ENCODE data around the gene CAMK2D.
A peak's percentile ranks its signal among the peaks of the same experiment; 100 is the strongest.

CAMK2D gene

DNA sequence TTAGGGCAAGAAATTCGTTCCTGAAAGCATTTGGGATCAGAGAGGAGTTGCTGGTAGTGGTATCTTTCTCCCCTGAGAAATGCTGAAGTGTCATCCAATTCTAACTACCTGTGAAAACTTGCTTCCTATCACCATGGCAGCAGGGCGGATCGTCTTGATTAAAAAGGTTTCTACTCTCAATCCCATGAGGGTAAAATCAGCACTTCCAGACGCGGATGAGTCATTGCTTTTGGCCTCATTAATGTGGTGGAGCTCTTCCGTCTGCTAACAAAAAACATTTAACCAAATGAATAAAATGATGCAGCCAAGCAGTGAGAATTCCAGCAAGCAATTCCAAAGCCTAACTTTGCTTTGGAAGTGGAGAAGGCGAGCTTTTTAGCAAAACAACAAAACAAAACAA is 325.6 kb downstream of the CAMK2D start:
- H3K4me3 Mint-ChIP-seq: no peak overlapping the region
- peaks cover 14% of the 10 kb centered on the region for H3K4me1 Mint-ChIP-seq
- H3K9me3 Mint-ChIP-seq: peaks cover 8 to 10% of the 10 kb centered on the region in 2 donors
- H3K27ac Mint-ChIP-seq: peak overlapping the region in 1 of 2 donors; percentile 42
- DNase-seq (no peak), ATAC-seq (no peak)
- H3K27me3 Mint-ChIP-seq: peaks cover 16% of the 10 kb centered on the region

DNA sequence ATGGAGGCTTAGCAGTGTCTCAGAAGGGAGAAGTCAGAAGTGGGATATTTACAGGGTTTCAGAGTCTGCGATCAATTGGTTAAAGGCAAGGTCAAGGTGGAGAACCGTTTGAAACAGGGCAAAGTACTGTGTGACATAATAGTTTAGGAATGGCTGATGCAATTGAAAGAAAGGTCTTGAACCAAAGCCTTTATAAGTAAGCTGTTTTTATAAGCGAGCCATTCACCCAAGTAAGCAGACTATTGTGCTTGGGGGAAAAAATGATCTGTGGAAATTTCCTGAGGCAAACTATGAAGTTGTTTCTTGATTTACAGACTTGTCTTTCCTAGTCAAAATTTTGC is 327.3 kb downstream of the CAMK2D start:
- Mint-ChIP-seq H3K27me3 (peaks cover 16% of the 10 kb centered on the region), H3K27ac (no peak overlapping the region), H3K4me1 (peaks cover 14% of the 10 kb centered on the region), H3K4me3 (no peak overlapping the region), H3K9me3 (peaks cover 8 to 10% of the 10 kb centered on the region in 2 donors)
- DNase-seq (no peak), ATAC-seq (no peak)

DNA sequence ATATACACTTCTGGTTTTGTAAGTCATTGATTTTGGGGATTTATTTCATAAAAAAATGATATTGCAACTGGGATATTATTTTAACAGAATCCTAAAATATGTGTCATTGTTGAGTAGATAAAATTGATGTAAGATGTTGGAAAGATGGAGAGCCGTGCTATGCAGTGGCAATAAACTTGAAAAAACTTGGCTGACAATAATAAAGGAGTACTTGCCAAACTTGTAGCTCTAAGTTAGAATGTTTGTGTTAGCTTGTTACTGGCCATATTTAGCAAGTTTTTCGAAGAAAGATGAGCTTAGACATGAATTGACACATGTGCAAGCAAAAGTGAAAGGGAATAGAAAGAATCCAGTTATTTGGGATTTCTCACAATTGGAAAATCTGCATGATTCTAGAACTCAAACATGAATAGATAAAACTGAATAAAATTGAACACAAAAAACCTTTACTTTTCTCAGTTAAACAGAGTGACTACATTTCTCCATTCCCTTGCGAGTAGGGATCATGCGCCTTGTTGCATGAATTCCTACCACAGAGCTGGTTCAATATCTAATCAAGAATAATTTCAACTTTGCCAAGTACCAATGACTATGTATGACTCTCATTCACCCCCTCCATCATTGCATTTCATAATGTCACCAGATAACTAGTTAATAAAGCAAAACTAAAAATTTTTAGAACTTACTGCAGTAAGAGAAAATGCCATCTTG is 327.8 kb downstream of the CAMK2D start:
- H3K4me1 Mint-ChIP-seq: peaks cover 14% of the 10 kb centered on the region
- H3K4me3 Mint-ChIP-seq: no peak overlapping the region
- no peak overlapping the region for H3K27ac Mint-ChIP-seq
- ATAC-seq (no peak), DNase-seq (no peak)
- peaks cover 8 to 10% of the 10 kb centered on the region in 2 donors for H3K9me3 Mint-ChIP-seq
- peaks cover 16% of the 10 kb centered on the region for H3K27me3 Mint-ChIP-seq

DNA sequence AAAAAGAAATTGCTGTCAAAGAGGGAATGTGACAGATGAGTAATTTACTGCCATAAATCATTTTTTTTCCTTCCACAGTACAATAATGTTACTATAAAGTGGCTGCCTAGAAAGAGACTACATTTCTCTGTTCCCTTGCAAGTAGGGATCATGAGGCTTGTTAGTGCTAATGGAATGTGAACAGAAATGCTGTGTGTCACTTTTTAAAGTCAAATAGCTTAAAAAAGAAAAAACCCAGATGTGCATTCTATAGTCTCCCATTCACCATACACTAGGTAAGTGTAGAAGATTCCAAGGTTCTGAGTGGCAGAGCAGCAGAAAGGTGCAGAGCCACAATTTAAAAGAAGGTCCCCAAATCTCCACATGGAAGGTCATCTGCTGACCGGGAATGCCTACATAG is 328.4 kb downstream of the CAMK2D start:
- no peak for DNase-seq
- H3K4me1 Mint-ChIP-seq: peaks cover 14% of the 10 kb centered on the region
- ATAC-seq: no peak
- H3K4me3 Mint-ChIP-seq: no peak overlapping the region
- peaks cover 8 to 10% of the 10 kb centered on the region in 2 donors for H3K9me3 Mint-ChIP-seq
- no peak overlapping the region for H3K27ac Mint-ChIP-seq
- peaks cover 16% of the 10 kb centered on the region for H3K27me3 Mint-ChIP-seq

DNA sequence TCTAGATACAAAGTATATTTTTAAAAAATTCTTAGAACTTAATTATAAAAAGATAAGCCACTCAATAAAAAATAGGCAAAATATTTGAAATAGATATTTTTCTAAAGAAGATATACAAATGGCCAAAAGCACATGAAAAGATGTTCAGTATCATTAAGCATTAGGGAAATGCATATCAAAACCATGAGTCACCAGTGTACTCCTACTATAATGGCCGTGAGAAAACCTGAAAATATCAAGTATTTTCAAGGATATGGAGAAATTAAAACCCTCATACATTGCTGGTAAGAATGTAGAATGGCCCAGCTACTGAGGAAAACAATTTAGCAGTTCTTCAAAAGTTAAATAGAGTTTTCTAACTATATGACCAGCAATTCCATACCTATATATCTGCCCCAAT is 337.9 kb downstream of the CAMK2D start:
- Mint-ChIP-seq H3K27me3 (peaks cover 10% of the 10 kb centered on the region), H3K4me3 (no peak overlapping the region), H3K4me1 (no peaks in the 10 kb centered on the region), H3K27ac (no peak overlapping the region), H3K9me3 (peaks cover 8 to 24% of the 10 kb centered on the region in 2 donors)
- DNase-seq (no peak), ATAC-seq (no peak)

DNA sequence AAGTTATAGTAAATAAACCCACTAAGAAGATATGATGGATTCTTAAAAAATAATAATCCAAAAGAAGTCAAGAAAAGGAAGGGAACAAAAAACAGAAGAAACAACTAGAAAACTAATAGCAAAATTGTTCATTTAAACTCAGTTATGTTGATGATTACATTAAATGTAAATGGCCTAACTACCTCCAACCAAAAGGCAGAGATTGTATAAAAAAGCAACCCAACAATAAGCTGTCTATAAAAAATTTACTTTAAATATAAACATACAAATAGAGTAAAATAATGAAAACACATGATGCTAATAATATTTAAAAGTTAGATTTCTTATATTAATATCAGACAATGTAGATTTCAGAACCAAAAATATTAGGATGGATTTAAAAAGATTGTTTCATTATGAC is 340.6 kb downstream of the CAMK2D start:
- Mint-ChIP-seq H3K27ac (no peak overlapping the region), H3K4me3 (no peak overlapping the region), H3K27me3 (peaks cover 26% of the 10 kb centered on the region), H3K4me1 (no peaks in the 10 kb centered on the region), H3K9me3 (peaks cover 16 to 24% of the 10 kb centered on the region in 2 donors)
- DNase-seq: no peak
- no peak for ATAC-seq

DNA sequence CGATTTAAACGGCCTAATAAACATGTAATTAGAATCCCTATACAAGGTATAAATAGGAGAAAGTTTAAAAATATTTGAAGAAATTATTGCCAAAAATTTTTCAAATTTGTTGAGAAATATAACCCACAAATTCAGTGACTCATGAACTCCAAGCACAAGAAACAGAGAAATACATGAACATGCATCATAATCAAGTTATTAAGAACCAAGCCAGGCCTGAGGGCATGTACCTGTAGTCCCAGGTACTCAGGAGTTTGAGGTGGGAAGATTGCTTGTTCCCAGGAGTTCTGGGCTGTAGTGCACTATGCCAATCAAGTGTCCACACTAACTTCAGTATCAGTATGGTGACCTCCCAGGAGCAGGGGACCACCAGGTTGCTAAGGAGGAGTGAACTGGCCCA is 341.9 kb downstream of the CAMK2D start:
- H3K9me3 Mint-ChIP-seq: peaks cover 16 to 24% of the 10 kb centered on the region in 2 donors
- H3K4me1 Mint-ChIP-seq: no peaks in the 10 kb centered on the region
- H3K4me3 Mint-ChIP-seq: no peak overlapping the region
- peaks cover 26% of the 10 kb centered on the region for H3K27me3 Mint-ChIP-seq
- ATAC-seq (no peak), DNase-seq (no peak)
- no peak overlapping the region for H3K27ac Mint-ChIP-seq

DNA sequence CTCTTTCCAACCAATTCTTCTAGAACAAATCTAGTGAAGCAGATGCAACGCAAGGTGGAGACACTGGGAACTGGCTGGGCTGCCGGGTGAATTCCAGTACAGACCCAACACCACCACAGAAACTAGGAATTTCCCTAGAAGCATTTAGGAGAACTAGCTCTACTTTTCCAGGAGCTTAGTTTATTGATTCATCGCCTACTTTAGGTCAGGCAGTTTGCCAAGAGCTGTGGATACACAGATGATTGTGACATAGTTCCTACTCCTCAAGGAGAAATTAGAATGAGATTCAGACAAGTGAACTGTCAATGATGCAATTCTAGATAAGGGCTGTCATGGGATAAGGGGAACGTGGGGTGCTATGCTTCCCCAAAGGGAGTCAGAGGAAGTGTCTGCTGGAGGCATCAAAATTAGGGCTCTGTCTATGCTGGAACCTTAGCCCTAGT is 350.0 kb downstream of the CAMK2D start:
- Mint-ChIP-seq H3K27me3 (peaks cover 15% of the 10 kb centered on the region), H3K27ac (peak overlapping the region in 1 of 2 donors; percentile 27), H3K4me3 (no peak overlapping the region), H3K4me1 (peaks cover 6% of the 10 kb centered on the region), H3K9me3 (no peaks in the 10 kb centered on the region)
- ATAC-seq (no peak), DNase-seq (no peak)

DNA sequence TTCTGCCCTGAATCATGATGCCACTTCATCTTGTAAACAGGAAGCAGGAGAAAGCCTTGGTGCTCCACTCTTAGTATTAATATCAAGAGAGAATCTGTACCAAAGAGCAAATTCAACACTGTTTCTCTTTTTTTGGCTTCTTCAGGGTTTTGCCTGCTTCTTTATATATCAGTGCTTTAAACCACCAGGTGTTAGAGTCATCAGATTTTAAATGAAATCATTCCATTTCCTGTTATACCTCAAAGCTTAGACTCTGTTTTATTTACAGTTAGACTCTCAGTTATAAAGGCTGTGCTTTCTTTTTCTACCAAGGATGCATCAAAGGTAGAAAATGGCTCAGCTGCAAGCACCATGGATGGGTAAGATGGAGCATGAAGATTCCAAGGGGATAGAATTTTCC is 350.9 kb downstream of the CAMK2D start:
- H3K4me1 Mint-ChIP-seq: peaks cover 6% of the 10 kb centered on the region
- H3K4me3 Mint-ChIP-seq: no peak overlapping the region
- no peak overlapping the region for H3K27ac Mint-ChIP-seq
- H3K27me3 Mint-ChIP-seq: peaks cover 15% of the 10 kb centered on the region
- no peaks in the 10 kb centered on the region for H3K9me3 Mint-ChIP-seq
- ATAC-seq: no peak
- DNase-seq: no peak

DNA sequence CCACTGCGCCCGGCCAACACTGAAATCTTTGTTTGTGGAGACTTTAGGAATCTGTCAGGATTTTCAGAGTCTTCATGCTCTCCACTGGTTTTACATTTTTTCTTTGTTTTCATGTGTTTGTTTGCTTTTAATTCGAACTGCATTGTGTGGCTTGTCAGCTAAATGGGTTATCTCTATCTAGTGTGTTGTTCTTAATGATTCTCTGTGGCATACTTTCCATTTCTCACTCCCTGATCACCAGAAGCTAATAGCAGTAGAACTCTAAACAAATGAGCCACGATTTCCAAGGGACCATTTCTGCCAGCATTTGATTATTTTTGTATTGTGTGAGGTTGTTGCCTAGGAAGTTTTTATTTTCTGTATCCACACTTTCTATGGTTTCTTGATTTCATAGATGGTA is 352.4 kb downstream of the CAMK2D start:
- no peak for DNase-seq
- no peaks in the 10 kb centered on the region for H3K9me3 Mint-ChIP-seq
- peaks cover 15% of the 10 kb centered on the region for H3K27me3 Mint-ChIP-seq
- no peak for ATAC-seq
- peaks cover 6% of the 10 kb centered on the region for H3K4me1 Mint-ChIP-seq
- H3K4me3 Mint-ChIP-seq: no peak overlapping the region
- no peak overlapping the region for H3K27ac Mint-ChIP-seq

DNA sequence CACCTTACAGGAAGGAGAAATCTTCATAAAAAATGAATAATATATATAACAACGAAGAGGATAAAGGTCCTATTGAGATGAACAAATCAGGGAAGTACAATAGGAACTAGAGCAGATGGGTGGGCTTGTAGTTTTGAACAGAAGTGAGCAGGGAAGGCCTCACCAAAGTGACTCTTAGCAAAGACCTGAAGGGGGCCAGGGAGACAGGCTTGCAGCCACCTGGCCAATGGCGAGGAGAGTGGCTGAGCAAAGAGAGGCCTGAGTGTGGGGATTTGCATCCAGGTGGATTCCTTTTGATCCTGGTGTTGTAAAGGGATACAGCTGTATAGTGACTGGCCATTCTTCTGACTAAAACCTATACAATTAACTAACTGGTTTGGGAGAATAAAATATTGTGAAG is 354.1 kb downstream of the CAMK2D start:
- peaks cover 8% of the 10 kb centered on the region for H3K27me3 Mint-ChIP-seq
- H3K4me1 Mint-ChIP-seq: peaks cover 6% of the 10 kb centered on the region
- H3K9me3 Mint-ChIP-seq: no peaks in the 10 kb centered on the region
- no peak overlapping the region for H3K27ac Mint-ChIP-seq
- DNase-seq (no peak), ATAC-seq (no peak)
- no peak overlapping the region for H3K4me3 Mint-ChIP-seq

DNA sequence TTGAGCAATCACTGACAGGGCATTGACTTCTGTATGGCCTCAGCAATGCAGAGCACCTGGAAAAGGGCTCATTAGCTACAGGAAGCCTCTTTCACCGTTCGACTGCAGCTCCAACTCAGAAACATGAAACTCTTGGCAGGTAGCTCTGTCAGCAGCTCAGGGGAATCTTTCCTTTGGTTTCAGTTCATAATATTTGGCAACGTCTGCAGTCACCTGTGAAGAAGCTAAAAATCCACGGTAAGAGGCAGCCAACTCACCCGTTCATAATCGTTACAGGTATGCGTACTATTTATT is 354.9 kb downstream of the CAMK2D start:
- no peak for ATAC-seq
- Mint-ChIP-seq H3K27me3 (peaks cover 9% of the 10 kb centered on the region), H3K9me3 (peaks cover 0 to under 1% of the 10 kb centered on the region in 2 donors), H3K4me3 (no peak overlapping the region), H3K27ac (no peak overlapping the region), H3K4me1 (peaks cover 6% of the 10 kb centered on the region)
- DNase-seq: no peak

DNA sequence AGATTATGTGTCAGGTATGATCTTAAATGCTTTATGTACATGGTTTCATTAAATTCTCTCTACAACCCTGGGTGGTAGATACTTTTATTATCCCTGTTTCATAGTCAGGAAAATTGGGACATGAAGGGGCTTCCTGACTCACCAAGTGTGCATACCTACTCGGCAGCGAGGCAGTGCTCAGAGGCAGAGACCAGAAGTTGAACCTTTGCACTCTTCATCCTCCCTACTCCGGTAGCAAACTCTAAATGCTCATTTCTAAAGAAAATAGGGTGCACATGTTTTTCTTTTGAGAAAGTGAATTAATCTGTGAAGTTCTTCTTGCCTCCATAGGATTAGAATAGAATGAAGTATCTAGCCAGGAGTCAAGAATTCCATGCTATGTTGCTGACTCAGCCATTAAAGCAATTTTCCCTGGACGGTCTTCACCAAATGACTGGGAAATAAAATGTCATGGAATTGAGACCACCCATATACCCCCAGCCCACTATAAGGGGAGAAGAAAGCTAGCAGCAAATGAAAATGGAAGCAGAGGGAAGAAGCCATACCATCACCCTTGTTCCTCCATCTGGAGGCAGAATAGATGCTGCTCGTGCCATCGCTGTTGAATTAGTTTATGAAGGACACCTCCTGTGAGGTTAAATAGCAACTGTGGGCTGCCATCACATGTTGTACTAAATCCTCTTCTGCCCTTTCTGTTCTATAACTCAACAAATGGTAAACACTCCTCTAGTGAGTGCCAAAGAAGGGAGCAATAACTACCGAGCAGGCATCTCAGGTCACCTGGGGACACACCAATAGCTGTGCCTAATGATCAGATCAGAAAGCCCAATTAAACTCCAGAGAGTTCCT is 355.4 kb downstream of the CAMK2D start:
- Mint-ChIP-seq H3K27ac (no peak overlapping the region), H3K4me3 (no peak overlapping the region), H3K27me3 (peaks cover 7% of the 10 kb centered on the region), H3K9me3 (peaks cover 0 to 5% of the 10 kb centered on the region in 2 donors), H3K4me1 (peaks cover 6% of the 10 kb centered on the region)
- no peak for DNase-seq
- no peak for ATAC-seq

DNA sequence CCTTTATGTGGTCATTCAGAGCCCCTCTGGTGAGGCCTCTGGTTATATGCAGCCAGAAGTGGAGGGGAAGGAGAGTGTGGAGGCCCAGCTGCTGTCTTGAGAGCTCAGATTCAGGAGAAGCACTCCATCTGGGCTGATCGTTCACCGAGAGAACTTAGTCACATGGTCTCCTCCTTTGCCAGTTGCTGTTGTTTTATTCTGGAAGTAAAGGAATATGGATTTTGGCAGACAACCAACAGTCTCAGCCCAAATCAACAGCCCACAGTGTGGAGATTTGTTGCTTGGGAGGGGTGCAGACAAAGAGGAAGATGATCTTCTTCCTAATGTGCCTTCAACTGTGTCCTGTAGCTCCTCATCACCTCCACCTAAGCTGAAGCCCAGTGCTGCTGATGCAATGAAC is 356.7 kb downstream of the CAMK2D start:
- Mint-ChIP-seq H3K4me1 (no peaks in the 10 kb centered on the region), H3K4me3 (no peak overlapping the region), H3K9me3 (peaks cover 0 to 5% of the 10 kb centered on the region in 2 donors), H3K27me3 (peaks cover 7% of the 10 kb centered on the region), H3K27ac (no peak overlapping the region)
- no peak for DNase-seq
- ATAC-seq: no peak

DNA sequence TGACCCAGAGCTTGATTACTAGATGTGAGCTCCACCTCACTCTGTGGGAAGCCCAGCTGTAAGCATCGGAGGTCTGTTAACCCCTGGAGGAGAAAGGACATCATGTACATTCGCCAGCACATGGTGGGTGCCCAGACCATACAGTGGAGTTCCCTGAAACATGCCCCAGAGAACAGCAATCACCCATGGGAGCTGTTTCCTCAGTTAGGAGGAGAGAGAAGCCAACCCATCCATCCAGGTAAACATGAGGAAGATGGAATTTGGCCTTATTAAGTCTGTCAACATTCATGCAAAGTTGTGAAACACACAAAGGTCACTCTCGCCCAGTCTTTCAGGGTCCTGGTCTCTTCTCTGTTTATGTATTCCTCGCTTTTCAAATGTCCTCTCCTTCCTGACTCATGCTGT is 357.4 kb downstream of the CAMK2D start:
- Mint-ChIP-seq H3K4me3 (no peak overlapping the region), H3K9me3 (peaks cover 0 to 5% of the 10 kb centered on the region in 2 donors), H3K4me1 (no peaks in the 10 kb centered on the region), H3K27me3 (peaks cover 7% of the 10 kb centered on the region), H3K27ac (no peak overlapping the region)
- ATAC-seq (no peak), DNase-seq (no peak)
